GDM1 (cell line): ENCODE measurements around the gene WWOX.

ENCODE experiments used
- DNase-seq: peaks from one replicate; lab custom pipeline; 2025; lab: John Stamatoyannopoulos, UW

WWOX gene

GRCh38 chr16:79172976-79173500 lies 1073.6 kb downstream of the WWOX start:
- DNase-seq, result no peak

GRCh38 chr16:79173919-79174318 lies 1074.5 kb downstream of the WWOX start:
- DNase-seq, result no peak

- no peak for DNase-seq
These were observed 1076.0 kb downstream of the WWOX start for GRCh38 chr16:79175286-79176057.

GRCh38 chr16:79177018-79177417 lies 1077.6 kb downstream of the WWOX start:
- no peak for DNase-seq

GRCh38 chr16:79181419-79181818 lies 1082.0 kb downstream of the WWOX start:
- DNase-seq, result no peak

GRCh38 chr16:79182616-79183015 lies 1083.2 kb downstream of the WWOX start:
- no peak for DNase-seq

- DNase-seq, result no peak
These were observed 1084.1 kb downstream of the WWOX start for GRCh38 chr16:79183571-79183970.

GRCh38 chr16:79184464-79185030 lies 1085.1 kb downstream of the WWOX start:
- no peak for DNase-seq

- DNase-seq, result no peak
These were observed 1086.3 kb downstream of the WWOX start for GRCh38 chr16:79185711-79186110.

- no peak for DNase-seq
These were observed 1086.7 kb downstream of the WWOX start for GRCh38 chr16:79186196-79186595.

GRCh38 chr16:79188115-79188738 lies 1088.8 kb downstream of the WWOX start:
- no peak for DNase-seq

GRCh38 chr16:79188739-79189122 lies 1089.3 kb downstream of the WWOX start:
- no peak for DNase-seq

GRCh38 chr16:79190542-79190941 lies 1091.1 kb downstream of the WWOX start:
- DNase-seq, result no peak

- no peak for DNase-seq
These were observed 1092.5 kb downstream of the WWOX start for GRCh38 chr16:79191933-79192332.

- no peak for DNase-seq
These were observed 1093.5 kb downstream of the WWOX start for GRCh38 chr16:79192904-79193303.

- DNase-seq, result no peak
These were observed 1094.8 kb downstream of the WWOX start for GRCh38 chr16:79194291-79194690.

GRCh38 chr16:79195938-79196337 lies 1096.5 kb downstream of the WWOX start:
- no peak for DNase-seq

- DNase-seq, result no peak
These were observed 1102.0 kb downstream of the WWOX start for GRCh38 chr16:79201436-79201835.

- DNase-seq, result no peak
These were observed 1103.5 kb downstream of the WWOX start for GRCh38 chr16:79202977-79203376.

GRCh38 chr16:79204486-79204885 lies 1105.0 kb downstream of the WWOX start:
- no peak for DNase-seq

GRCh38 chr16:79206889-79207288 lies 1107.4 kb downstream of the WWOX start:
- no peak for DNase-seq

- no peak for DNase-seq
These were observed 1109.9 kb downstream of the WWOX start for GRCh38 chr16:79209308-79209707.

GRCh38 chr16:79210607-79211006 lies 1111.2 kb downstream of the WWOX start:
- no peak for DNase-seq
